GM21717 (cell line): ENCODE results near the gene TAGLN.

Source experiments
- ATAC-seq: cut with Tn5 transposase; IDR thresholded peaks from one replicate; pipeline ENCODE4 v1.9.1; 2021; ENCODE audit warnings: mild to moderate bottlenecking, moderate library complexity; ENCODE audit not compliant: unreplicated experiment

The TAGLN gene

DNA sequence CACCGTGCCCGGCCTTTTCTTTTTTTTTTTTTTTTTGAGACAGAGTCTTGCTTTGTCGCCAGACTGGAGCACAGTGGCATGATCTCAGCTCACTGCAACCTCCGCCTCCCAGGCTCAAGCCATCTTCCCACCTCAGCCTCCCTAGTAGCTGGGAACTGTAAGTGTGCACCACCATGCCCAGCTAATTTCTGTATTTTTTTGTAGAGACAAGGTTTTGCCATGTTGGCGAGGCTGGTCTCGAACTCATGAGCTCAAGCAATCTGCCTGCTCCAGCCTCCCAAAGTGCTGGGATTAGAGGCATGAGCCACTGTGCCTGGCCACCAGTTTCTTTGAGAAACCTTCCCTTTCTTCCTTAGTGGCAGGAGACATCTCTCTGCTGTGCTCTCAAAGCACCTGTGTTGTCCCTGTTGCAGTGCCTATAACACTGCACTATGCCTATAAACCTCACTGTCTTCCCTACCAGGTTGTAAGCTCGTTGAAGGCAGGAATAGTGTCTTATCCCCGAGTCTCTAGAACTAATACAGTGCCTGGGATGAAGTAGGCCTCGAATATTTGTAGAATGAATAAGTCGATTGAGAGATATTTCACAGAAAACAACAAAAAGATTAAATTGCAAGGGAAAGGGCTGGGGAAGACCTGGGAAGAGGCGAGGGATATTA lies 13.7 kb downstream of the TAGLN start:
- ATAC-seq = no peak

DNA sequence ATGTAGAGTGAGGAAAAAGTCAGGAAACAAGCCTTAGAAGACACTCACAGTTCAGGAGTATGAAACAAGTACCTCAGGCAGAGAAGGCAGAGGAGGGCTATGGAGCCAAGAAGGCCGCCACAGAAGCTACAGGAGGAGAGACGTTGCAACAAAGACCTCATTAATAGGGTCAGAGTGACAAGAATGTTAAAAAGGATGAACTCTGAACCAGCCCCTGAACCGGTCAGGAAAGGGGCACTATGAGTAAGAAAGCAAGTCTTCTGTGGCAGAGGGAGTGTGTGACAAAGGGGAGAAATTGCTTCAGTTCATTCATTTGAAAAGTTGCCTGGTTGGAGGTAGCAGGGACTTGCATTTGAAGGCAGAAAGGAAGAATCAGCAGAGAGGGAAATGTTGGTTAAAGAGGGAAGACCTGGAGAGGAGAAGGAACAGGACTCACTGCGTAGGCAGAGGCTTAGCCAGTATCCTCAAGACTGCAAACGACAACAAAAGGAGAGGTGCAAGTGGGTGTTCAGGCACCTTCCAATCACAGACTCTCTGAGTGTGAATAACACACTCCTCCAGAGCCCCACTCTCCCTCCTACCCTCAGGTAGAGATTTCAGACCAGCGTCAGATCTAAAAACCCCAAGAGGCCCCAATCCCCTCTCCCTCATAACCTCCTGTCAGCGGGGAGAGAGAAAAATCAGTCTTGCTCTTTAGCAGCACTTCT lies 15.4 kb downstream of the TAGLN start:
- no peak for ATAC-seq

DNA sequence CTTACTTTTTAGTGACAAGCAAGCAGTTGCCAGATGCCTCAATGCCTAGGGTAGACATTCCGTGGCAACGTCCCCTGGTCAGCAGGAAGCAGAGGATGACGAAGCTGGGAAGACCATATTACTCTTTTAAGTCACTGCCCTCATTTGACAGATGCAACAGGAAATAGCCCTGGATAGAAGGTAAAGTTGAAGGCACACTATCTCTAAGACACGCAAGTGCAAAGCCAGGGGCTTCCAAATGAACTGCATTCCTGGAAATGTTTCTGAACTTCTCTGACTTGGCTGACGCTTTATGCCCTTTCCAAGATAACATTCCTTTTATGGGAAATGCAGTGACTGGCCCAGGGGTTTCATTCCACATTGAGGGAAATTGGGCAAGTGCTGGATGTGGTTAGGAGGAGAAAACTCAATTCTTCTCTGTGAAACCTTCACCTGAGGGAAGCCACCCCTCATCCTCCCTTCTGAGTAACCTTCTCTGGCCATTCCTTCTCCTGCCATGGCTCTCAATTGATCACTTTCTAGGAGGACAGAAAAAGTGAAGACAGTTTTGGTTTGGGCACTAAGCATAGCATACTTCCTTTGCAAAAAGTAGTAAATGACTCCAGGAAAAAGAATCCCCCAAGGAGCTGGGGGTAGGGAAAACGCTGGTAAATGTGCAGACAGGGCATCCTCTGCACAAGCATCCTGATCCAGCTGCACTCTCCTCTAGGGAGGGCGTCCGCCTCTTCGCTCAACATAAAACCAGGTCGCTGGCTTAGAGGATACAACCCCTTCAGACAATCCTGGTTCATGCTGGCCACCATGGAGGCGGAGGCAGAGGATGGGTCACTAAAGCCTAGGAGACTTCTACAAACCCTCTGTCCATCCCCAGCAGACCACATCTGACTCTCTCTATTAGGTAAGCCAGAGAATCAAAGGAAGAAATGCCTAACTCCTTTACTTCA lies 18.2 kb downstream of the TAGLN start:
- no peak for ATAC-seq

DNA sequence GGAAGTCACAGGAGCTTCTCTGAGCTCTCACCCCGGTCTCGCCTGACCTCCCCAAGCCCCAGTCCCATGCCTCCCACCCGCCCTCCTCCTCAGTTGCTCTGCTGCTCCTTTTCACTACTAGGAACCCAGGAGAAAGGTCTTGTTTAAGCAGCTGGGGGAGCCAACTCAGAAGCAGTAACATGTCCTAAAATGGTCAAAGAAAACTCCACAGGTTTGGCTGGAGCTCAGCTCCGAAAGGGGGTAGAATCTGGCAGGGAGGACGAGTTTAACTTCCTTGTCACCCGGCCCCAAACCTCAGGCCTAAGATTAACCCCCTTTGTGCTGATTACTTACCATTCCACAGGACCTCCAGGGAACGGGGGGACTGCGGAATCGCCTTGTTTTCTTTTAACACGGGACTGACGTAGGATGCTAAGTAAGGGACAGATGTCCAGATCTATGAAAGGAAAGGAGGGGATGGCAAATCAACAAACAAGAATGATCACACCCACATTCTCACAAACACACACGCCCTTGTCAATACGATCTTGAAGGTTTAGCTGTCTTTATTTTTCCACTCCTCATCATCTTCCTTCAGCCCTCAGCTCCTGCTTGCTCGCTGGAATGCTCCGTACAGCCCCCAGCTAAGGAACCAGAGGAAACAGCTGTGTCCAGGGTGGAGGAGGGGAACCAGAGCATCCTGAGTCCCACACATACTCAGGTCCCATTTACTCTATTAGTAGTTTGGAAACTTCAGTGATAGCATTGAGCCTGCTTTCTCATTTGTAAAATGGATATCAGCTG lies 19.2 kb downstream of the TAGLN start:
- ATAC-seq = no peak

DNA sequence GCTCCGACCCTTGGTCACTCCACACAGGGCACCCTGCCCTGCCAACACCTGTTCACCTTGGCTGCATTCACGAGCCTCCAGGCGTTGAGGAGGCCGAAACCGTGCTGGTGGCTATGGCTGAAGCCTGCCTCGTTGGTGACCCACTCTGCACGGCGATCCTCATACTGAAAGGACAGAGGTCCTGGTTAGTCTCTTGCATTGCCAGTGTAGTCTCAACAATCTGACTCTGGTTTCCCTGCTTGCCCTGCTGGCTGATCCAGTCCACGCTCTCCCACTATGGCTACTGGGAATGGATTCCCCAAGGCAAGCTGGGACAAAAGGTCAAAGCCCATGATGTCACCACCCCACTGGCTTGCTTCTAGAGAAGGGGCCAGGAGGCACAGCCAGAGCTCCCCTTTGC lies 19.8 kb downstream of the TAGLN start:
- no peak for ATAC-seq

DNA sequence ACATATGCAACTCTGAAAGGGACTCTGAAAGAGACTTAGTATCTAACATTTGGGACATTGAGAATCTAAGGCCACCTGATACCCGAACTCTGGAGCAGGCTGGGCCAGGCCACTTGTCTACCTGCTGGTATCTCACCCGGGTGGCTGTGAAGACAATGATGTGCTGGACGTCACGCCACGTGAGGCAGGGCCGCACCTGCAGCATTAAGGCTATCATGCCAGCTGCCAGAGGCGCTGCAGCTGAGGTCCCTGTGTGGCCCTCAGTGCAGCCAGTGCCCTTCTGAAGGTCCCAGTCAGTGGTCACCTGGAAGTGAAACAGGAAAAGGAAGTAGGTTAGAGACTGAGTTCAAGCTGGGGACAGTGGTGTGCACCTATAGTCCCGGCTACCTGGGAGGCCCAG lies 20.3 kb downstream of the TAGLN start:
- ATAC-seq = no peak

DNA sequence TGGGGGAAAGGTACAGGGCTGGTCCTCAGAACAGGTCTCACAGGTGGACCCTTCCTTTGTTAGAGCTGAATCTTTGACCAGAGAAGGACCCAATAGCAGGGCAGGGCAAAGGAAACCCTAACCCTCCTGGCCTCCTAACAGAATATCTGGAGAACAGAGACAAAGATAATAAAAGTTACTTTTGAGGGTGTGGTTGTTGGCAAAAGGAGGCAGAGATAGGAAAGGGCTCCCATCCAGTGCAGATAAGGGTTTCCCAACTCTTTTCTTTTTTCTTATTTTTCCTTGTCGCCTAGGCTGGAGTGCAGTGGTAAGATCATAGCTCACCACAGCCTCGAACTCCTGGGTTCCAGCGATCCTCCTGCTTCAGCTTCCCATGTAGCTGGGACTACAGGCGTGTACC lies 20.8 kb downstream of the TAGLN start:
- no peak for ATAC-seq

DNA sequence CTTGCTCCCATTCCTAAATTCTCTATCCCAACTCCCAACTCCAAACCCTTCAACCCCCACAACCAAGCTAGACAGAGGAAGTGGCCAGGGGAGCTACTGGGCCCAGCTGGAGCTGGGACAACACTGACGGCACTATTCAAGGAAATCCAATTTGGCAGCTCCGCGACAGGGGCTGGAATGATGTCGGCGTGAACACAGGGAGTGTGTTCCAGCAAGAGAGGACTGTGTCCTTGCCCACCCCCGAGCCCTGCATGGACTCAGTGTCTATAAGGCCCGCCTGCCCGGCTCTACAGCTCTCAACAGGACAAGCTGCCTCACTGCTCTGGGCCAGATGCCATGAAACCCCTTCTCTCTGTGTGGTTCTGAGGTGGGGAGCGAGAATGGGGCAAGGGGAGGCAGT lies 21.4 kb downstream of the TAGLN start:
- no peak for ATAC-seq

DNA sequence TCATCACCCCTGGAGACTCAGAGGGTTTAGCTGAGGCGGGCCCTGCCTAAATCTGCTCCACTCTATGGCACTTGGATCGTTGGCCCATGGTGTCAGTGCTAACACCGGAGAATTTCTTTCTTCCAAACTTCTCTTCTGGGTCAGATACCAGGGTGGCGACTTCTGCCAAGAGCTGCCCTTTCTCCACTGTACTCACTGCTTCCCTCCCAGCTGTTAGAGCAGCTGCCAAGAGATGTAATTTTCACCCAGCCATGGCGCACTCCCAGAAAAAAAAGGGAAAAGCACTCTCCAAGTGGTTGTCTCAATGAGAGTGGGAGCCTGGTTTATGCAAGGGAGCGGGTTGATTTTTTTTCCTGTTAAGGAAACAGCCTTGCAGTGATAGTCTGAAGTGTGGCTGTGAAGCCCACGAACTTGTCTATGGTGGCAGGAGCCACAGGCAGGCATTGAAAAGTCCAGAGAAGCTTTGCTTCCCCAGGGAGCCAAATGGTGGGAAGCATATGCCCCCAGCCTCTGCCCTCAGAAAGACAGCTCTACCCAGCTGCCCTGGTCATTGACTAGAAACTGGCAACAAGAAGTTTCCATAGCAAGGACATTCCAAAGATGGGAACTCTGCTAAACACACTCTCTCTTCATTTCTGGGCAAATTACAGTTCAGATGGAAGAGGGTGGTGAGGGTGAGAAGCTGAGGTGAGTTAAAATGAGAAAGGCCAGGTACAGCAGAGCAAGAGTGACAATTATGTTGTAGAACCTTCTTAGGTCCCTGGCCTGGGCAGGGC lies 22.0 kb downstream of the TAGLN start:
- ATAC-seq = no peak

DNA sequence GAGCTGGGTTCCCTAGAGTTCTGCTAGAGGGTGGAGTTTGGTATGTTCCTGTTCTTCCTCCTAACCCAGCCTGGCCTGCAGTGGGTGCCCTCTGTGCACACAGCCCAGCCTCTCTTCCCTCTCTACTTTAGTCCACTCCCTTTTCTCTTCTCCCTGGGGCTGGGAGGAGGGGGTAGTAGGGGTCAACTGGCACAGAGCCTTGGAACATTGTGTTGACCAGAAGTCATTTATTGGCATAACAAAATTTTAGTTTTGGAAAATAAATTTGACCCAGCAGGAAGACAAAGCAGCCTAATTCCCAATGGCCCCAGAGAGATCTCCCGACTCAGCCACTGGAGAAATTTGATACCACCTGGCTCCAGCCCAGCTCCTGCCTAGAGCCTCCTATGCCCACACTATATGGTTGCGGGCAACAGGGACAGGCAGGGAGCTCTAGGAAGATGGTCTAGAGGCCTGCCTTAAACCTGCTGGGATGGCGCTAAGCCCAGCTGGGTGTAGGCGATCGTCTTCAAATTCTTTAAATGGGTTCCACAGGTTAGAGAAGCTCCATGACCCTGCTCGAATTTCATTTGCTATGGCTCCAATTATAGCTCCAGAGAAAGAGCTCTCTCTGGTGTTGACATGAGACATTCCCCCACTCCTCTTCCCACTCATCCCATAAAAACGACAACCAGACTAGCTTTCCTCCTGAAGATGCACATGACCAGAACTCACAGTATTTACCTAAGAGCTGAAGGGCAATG lies 22.8 kb downstream of the TAGLN start:
- no peak for ATAC-seq

DNA sequence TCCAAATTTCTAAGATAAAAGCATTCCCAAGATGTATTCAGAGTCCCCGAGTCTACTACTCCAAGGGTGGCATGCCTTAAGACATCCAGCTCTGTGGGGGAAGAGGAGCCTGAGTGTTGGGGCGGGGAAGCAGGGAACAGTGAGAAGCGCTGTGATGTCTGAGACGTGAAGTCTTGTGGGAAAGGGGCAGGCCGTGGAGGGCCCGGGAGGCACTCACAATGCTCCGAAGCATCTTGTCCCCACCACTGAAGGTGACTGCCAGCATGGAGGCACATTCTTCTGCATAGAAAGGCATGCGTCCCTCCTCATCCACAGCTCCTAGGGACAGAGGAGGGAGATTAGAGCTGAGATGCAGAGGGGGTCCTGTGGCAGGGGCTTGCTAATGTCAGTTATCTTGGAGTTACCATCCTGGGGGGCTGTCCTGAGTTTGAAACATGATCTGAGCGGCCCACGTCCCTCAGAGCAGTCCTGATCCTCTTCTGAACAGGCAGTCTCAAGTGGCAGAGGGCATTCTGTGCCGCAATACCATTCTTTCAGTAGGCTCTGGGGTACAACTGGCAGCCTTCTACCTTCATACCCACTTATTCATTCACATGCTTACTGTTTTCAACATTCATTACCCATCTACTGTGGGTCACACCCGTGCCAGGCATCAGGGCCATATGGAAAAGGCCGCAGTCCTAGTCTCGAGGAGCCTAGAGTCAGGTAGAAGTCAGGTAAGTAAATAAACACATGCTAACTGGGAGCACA lies 24.0 kb downstream of the TAGLN start:
- no peak for ATAC-seq

DNA sequence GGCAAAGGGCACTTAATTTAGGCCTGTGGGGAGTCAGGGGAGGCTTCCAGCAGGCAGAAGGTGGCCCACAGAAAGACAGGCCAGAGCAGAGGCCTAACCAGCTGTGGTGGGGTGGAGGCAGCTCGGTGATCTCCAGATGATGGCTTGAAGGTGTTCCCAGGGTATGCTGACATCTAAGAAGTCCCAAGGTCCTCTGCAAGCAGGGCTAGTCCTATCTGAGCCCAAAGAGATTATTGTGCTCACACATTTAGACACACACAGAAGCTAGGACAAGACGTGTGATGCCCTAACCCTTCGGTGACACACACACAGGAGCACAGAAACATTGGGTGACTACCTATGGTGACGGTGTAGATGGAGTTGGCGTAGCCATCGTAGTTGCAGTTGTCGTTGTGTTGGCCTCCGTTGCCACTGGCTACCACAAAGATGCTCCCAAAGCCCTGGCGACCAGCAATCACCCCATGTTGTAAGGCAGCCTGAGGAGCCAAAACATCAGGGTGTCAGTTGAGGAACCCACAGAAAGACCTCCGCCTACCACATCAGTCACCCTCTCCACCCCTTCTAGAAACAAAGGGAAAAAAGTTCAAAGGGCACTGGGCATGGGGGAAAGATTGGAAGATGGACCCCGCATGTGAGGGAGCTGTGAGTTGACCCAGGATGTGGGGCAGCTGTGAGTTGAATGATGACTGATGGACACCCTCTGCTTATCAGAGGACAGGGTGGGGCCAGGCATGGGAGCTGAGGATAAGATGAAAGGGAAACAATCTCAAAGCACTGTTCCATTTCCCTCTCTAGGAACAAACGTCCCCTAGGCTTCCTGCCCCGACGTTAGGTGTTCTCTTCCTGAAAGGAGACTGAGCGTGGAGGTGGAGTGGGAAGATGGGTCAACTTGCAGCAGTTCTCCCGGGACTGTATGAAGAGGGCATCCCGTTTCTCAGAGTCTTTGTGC lies 24.8 kb downstream of the TAGLN start:
- ATAC-seq = no peak

DNA sequence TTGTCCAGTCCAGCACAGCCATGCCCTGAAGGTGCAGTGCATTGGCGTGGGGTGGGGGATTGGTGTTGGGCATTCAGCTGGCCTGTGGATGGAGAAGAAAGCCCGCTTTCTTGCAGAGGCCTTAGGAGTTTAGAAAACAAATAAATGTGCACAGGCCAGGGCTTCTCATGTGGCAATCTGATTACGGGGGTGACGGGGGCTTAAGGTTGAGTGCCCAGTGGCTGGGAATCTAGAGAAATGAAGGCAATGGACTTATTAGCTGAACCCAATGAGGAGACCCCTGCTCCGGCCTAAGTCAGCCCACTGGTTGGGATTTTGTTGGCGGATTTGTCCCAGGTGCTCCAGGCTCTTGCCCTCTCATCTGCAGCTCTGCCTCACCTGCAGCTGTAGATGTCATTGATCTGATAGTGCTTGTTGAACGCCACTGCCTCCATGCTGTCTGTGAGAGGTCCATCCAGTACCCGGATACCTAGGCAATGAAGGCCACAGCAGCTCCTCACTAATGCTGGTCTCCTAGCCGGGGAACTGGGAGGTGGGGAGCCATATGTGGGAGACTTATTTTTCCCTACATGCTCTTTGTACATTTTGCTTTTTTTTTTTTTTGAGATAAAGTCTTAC lies 26.5 kb downstream of the TAGLN start:
- ATAC-seq = no peak

DNA sequence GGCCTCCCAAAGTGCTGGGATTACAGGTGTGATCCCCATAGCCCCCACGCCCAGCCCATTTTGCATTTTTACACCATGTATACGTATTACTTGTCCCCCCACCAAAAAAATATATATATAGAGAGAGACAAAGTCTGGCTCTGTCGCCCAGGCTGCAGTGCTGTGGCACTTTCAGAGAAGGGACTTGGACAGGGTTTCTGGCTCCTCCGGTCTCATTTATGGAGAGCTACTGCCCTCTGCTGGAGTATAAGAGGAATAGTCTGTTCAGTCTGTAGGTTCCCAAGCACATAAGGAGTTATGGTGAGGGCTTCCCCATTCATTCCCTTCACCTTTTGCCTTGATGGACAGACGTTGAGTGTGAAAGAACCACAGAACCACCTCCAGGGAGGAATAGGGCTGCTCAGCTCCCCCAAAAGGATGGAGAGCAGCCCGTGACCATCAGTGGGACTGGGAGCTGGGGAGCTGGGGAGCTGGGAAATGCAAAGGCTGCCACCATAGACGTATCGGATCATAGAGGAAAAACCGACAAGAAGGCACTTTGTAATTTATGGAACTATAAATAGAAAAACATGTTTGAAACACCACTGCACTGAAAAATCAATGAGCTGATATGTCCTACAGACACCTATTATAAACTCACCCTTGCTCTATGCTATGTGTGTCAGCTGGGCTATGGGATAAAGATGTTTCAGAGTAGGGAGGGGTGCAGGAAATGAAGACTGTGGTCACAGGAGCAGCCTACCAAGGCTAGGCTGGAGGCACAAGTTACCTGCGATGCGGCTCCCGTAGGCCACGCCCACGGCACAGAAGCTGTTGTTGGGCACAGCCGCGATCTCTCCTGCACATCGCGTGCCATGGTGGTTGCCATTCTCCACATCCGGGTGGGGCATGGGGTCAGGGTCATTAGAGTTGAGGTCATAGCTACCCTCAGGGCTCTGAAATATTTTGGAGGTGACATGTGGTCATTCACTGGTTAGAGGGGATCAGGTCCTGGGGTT lies 27.5 kb downstream of the TAGLN start:
- no peak for ATAC-seq

DNA sequence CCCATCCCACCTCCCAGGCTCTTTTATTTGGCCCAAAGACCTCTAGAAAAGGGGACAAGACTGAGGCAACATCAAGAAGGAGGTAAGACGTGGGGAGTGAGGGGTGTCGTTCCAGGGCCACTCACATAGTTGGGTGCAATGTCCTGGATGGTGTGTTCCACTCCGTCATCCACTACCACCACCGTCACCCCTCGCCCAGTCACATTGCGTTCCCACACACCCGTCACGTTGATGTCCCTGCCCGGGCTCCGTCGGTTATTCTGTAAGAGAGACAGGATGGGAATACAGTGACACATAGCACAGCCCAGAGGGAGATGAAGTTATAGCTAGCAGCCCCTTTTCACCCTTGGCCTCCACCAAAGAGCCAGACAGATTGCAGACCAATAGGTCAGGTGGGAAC lies 28.9 kb downstream of the TAGLN start:
- no peak for ATAC-seq

DNA sequence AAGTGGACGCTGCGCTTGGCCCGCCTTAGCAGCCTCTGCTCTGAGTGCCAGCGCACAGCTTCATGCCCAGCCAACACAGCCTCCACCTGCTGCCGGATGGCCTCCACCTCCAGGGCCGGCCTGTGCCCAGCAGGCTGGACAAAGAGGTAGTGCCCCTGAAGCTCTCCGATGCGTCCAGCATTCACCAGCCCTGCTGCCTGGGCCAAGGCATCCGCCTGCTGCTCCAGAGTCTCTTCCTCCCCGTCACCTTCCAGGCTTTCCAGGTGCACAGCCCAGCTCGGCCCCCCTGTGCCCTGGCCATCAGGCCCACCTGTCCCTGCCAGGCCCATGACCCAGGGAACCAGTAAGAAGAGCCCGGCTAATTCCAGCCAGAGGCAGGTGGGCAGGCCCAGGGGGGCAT lies 30.2 kb downstream of the TAGLN start:
- no peak for ATAC-seq
